Neural cell (in vitro differentiated cells): ENCODE measurements around the gene REXO2. TPM values are rescaled to one million over a fixed set of nuclear protein-coding genes. Genes with fewer than 3 reads are reported as not detected.

Experiments used
- H2AFZ ChIP-seq: fragments of 200-600, 300-800 bp; sonication (generic), shearing (Covaris generic); 2 replicates; pipeline ENCODE4 v1.6.0; 2014; ENCODE audit warnings: low read depth, mild to moderate bottlenecking, antibody characterized with exemption, low read length, moderate library complexity
- H3F3A ChIP-seq: fragments of 200-600 bp; shearing (Covaris generic); 2 replicates; pipeline ENCODE4 v1.6.1; 2016; ENCODE audit warnings: mild to moderate bottlenecking, moderate library complexity, mixed read lengths, antibody characterized with exemption, low read length; ENCODE audit not compliant: insufficient read depth, poor library complexity, severe bottlenecking
- H3K27ac ChIP-seq: fragments of 200-600, 300-800 bp; sonication (generic), shearing (Covaris generic); 2 replicates; pipeline ENCODE4 v1.5.1; 2014; ENCODE audit warnings: mild to moderate bottlenecking, low read length, moderate library complexity
- H3K27me3 ChIP-seq: fragments of 300-800, 200-600 bp; sonication (generic), shearing (Covaris generic); 2 replicates; pipeline ENCODE4 v1.6.0; 2014; ENCODE audit warnings: mild to moderate bottlenecking, low read depth, low read length, moderate library complexity; ENCODE audit not compliant: insufficient read depth
- H3K36me3 ChIP-seq: fragments of 300-800, 200-600 bp; sonication (generic), shearing (Covaris generic); 2 replicates; pipeline ENCODE4 v1.5.1; 2014; ENCODE audit warnings: mild to moderate bottlenecking, antibody characterized with exemption, low read length, moderate library complexity; ENCODE audit not compliant: insufficient read depth
- H3K4me2 ChIP-seq: fragments of 300-800, 200-600 bp; sonication (generic), shearing (Covaris generic); 2 replicates; pipeline ENCODE4 v1.6.0; 2014; ENCODE audit warnings: mild to moderate bottlenecking, low read length
- H3K4me3 ChIP-seq: fragments of 300-800, 200-600 bp; sonication (generic), shearing (Covaris generic); 2 replicates; pipeline ENCODE4 v1.5.1; 2014; ENCODE audit warnings: mild to moderate bottlenecking, low read length, moderate library complexity
- H3K79me2 ChIP-seq: fragments of 200-600 bp; shearing (Covaris generic); replicated peaks from 2 replicates; pipeline ENCODE4 v1.6.0; 2014; ENCODE audit warnings: mild to moderate bottlenecking, low read length, moderate library complexity; ENCODE audit not compliant: insufficient read depth
- H3K9ac ChIP-seq: fragments of 300-800, 200-600 bp; sonication (generic), shearing (Covaris generic); 2 replicates; pipeline ENCODE4 v1.6.1; 2016; ENCODE audit warnings: mild to moderate bottlenecking, low read length, mixed read lengths
- H3K9me2 ChIP-seq: fragments of 200-600 bp; shearing (Covaris generic); 2 replicates; pipeline ENCODE4 v1.6.1; 2016; ENCODE audit warnings: mild to moderate bottlenecking, low read length, mixed read lengths; ENCODE audit not compliant: insufficient read depth
- H3K9me3 ChIP-seq: fragments of 200-600, 300-800 bp; sonication (generic), shearing (Covaris generic); 2 replicates; pipeline ENCODE4 v1.6.1; 2016; ENCODE audit warnings: mild to moderate bottlenecking, mixed run types, low read length, moderate library complexity, mixed read lengths
- H4K20me1 ChIP-seq: fragments of 200-600 bp; shearing (Covaris generic); 2 replicates; pipeline ENCODE4 v1.6.1; 2016; ENCODE audit warnings: mild to moderate bottlenecking, mixed run types; ENCODE audit not compliant: insufficient read depth
- EP300 ChIP-seq: fragments of 450-650 bp; conservative IDR thresholded peaks from 2 replicates; pipeline ENCODE4 v1.6.1; 2014; ENCODE audit warnings: antibody characterized with exemption, mild to moderate bottlenecking, moderate library complexity; ENCODE audit not compliant: poor library complexity, severe bottlenecking
- EZH2 ChIP-seq: fragments of 200-600, 300-800 bp; shearing (Covaris generic), sonication (generic); IDR thresholded peaks from 2 replicates; pipeline ENCODE4 v1.6.1; 2014; ENCODE audit warnings: antibody characterized with exemption, low read length, borderline replicate concordance, mild to moderate bottlenecking; ENCODE audit not compliant: insufficient read depth, poor library complexity, severe bottlenecking
- MXI1 ChIP-seq: fragments of 450-650 bp; conservative IDR thresholded peaks from 2 replicates; pipeline ENCODE4 v1.6.1; 2014; ENCODE audit warnings: antibody characterized with exemption, mild to moderate bottlenecking; ENCODE audit not compliant: poor library complexity, severe bottlenecking
- POLR2AphosphoS5 ChIP-seq: IDR thresholded peaks from 2 replicates; pipeline ENCODE4 v1.6.1; 2012
- RAD21 ChIP-seq: fragments of 450-650 bp; conservative IDR thresholded peaks from 2 replicates; pipeline ENCODE4 v1.6.1; 2014; ENCODE audit warnings: antibody characterized with exemption, mild to moderate bottlenecking, moderate library complexity
- REST ChIP-seq: IDR thresholded peaks from 2 replicates; pipeline ENCODE4 v1.6.1; 2012; ENCODE audit warnings: borderline replicate concordance
- SMC3 ChIP-seq: fragments of 450-650 bp; conservative IDR thresholded peaks from 2 replicates; pipeline ENCODE4 v1.6.1; 2014; ENCODE audit warnings: antibody characterized with exemption, mild to moderate bottlenecking, moderate library complexity; ENCODE audit not compliant: poor library complexity
- TAF1 ChIP-seq: IDR thresholded peaks from 2 replicates; pipeline ENCODE4 v1.6.1; 2012; ENCODE audit warnings: low read depth
- polyA plus RNA-seq: library from polyadenylated mRNA; depleted of rRNA; stranded (reverse); fragments of >200 nt; gene quantifications from 2 replicates; pipeline ENCODE4 v1.2.3, GENCODE V29; 2014
- TF ChIP-seq, protein P1 (sequence below): fragments of 450-650 bp; IDR thresholded peaks from 2 replicates; pipeline ENCODE4 v1.5.1; 2014; ENCODE audit warnings: antibody characterized with exemption, mild to moderate bottlenecking, moderate library complexity; ENCODE audit not compliant: poor library complexity, severe bottlenecking

REXO2 gene
- polyA plus RNA-seq, 1 donor from 2014 or later, result 48.8 TPM

DNA sequence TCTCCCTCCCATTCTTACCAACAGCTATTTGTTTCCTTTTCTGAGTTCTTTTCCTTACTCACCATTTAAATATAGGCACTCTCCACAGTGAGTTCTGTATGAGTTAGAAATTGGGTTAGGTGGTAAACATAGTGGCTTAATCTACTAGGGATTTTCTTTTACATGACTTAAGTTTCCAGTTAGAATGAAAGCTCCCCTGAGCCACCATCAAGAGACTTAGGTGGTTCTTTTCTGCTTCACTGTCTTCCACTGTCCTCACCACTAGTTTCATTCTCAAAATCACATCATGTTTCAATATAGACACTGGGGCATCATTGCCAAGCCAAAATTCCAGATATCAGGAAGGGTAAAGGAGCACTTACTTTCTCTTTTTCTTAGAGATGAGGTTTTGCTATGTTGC is 9.0 kb upstream of the REXO2 start:
- no peaks in the 10 kb centered on the region for H3K79me2 ChIP-seq
- H3K9ac ChIP-seq, result no peak overlapping the region
- no peak overlapping the region for H3K27ac ChIP-seq
- no peak overlapping the region for H2AFZ ChIP-seq
- H3K9me2 ChIP-seq, result no peaks in the 10 kb centered on the region
- no peaks in the 10 kb centered on the region for H3K27me3 ChIP-seq
- no peak overlapping the region for H3K4me2 ChIP-seq
- no peak for TF ChIP-seq POLR2AphosphoS5
- no peak for TF ChIP-seq MXI1
- TF ChIP-seq TAF1, result no peak
- TF ChIP-seq, protein P1, sequence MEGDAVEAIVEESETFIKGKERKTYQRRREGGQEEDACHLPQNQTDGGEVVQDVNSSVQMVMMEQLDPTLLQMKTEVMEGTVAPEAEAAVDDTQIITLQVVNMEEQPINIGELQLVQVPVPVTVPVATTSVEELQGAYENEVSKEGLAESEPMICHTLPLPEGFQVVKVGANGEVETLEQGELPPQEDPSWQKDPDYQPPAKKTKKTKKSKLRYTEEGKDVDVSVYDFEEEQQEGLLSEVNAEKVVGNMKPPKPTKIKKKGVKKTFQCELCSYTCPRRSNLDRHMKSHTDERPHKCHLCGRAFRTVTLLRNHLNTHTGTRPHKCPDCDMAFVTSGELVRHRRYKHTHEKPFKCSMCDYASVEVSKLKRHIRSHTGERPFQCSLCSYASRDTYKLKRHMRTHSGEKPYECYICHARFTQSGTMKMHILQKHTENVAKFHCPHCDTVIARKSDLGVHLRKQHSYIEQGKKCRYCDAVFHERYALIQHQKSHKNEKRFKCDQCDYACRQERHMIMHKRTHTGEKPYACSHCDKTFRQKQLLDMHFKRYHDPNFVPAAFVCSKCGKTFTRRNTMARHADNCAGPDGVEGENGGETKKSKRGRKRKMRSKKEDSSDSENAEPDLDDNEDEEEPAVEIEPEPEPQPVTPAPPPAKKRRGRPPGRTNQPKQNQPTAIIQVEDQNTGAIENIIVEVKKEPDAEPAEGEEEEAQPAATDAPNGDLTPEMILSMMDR, result no peak
- TF ChIP-seq RAD21, result no peak
- no peak for TF ChIP-seq REST
- TF ChIP-seq EZH2, result no peak
- no peak for TF ChIP-seq EP300
- TF ChIP-seq SMC3, result no peak
- H3K4me3 ChIP-seq, result no peak overlapping the region
- H4K20me1 ChIP-seq, result no peaks in the 10 kb centered on the region
- H3F3A ChIP-seq, result no peaks in the 10 kb centered on the region
- H3K9me3 ChIP-seq, result no peaks in the 10 kb centered on the region
- H3K36me3 ChIP-seq, result no peaks in the 10 kb centered on the region

GRCh38 chr11:114432893-114433292 is 6.4 kb upstream of the REXO2 start:
- H3K79me2 ChIP-seq, result no peaks in the 10 kb centered on the region

More at GRCh38 chr11:114432893-114433292, 6.4 kb upstream of the REXO2 start:
- no peak for TF ChIP-seq TAF1
- no peak for TF ChIP-seq EZH2
- TF ChIP-seq EP300, result no peak
- TF ChIP-seq REST, result no peak
- TF ChIP-seq, protein P1, result no peak
- TF ChIP-seq POLR2AphosphoS5, result no peak
- TF ChIP-seq MXI1, result no peak
- no peak for TF ChIP-seq RAD21
- no peak for TF ChIP-seq SMC3
- H3K27me3 ChIP-seq, result no peaks in the 10 kb centered on the region
- no peaks in the 10 kb centered on the region for H4K20me1 ChIP-seq
- no peak overlapping the region for H3K9ac ChIP-seq
- H3K27ac ChIP-seq, result no peak overlapping the region
- no peaks in the 10 kb centered on the region for H3F3A ChIP-seq
- H3K4me3 ChIP-seq, result no peak overlapping the region
- no peak overlapping the region for H3K4me2 ChIP-seq
- H3K36me3 ChIP-seq, result no peaks in the 10 kb centered on the region
- H3K9me2 ChIP-seq, result no peaks in the 10 kb centered on the region
- no peak overlapping the region for H2AFZ ChIP-seq
- no peaks in the 10 kb centered on the region for H3K9me3 ChIP-seq
